HepG2 (cell line): ENCODE results near the gene DCDC2C. TPM values are rescaled to one million over a fixed set of nuclear protein-coding genes. Genes with fewer than 3 reads are reported as not detected.

ENCODE experiments used
- ATAC-seq: fragments of 200-7000 bp; cut with Tn5 transposase; 3 replicates; pipeline ENCODE4 v1.9.1; 2020; ENCODE audit warnings: mild to moderate bottlenecking, moderate library complexity
- BruUV-seq: library from RNA; stranded (reverse); fragments of 400-500 nt; replicated peaks from 2 replicates; lab custom pipeline; 2021; lab: Mats Ljungman, UMichigan
- CTCF ChIA-PET: fragments of 300-600 bp; formaldehyde crosslinking; extraction: SDS; loops from one replicate; lab custom pipeline; 2021; ENCODE audit warnings: low total read pairs, inconsistent platforms, low intra/inter-chr PET ratio; lab: Yijun Ruan, JAX
- POLR2A ChIA-PET: fragments of 350-600 bp; sonication (Branson Sonifier 250); formaldehyde crosslinking; loops from one replicate; lab custom pipeline; 2020; ENCODE audit warnings: antibody characterized with exemption, inconsistent platforms; lab: Yijun Ruan, JAX
- DNase-seq: peaks from one replicate; pipeline ENCODE4 v3.0.0-alpha.2; 2015; ENCODE audit warnings: low spot score
- FAIRE-seq: peaks from 3 replicates; lab custom pipeline; 2011; peaks lifted over from hg19 to GRCh38; lab: Jason Lieb, UNC
- H2AFZ ChIP-seq: one replicate; pipeline ENCODE4 v1.6.1; 2011; ENCODE audit warnings: low read length, inconsistent platforms
- H3K27ac ChIP-seq: fragments of 300-600 bp; 3 replicates; pipeline ENCODE4 v1.8.0; 2011; ENCODE audit warnings: mixed run types, mild to moderate bottlenecking, mixed read lengths, low read length, inconsistent platforms; ENCODE audit not compliant: insufficient read depth; ENCODE audit errors: extremely low read length
- H3K27me3 ChIP-seq, 2 experiments: fragments of 200-600 bp in 1 of 2; 2 replicates in 1 of 2; 3 replicates in 1 of 2; pipeline versions ENCODE4 v1.6.0 to v1.8.0; 2011; ENCODE audit warnings: low read length in 2 of 2, mild to moderate bottlenecking in 2 of 2, moderate library complexity in 2 of 2, inconsistent platforms in 1 of 2; ENCODE audit not compliant: insufficient read depth in 2 of 2, control insufficient read depth in 1 of 2
- H3K36me3 ChIP-seq, 2 experiments: fragments of 200-600 bp in 1 of 2; replicated peaks in 1 of 2; 2 replicates in 1 of 2; 3 replicates in 1 of 2; pipeline versions ENCODE4 v1.5.1 to v1.8.0; 2011; ENCODE audit warnings: low read length in 2 of 2, inconsistent platforms in 1 of 2; ENCODE audit not compliant: insufficient read depth in 2 of 2, control insufficient read depth in 1 of 2
- H3K4me1 ChIP-seq: 2 replicates; pipeline ENCODE4 v1.5.1; 2012; ENCODE audit warnings: low read length, inconsistent platforms; ENCODE audit not compliant: insufficient read depth
- H3K4me2 ChIP-seq: 2 replicates; pipeline ENCODE4 v1.6.0; 2011; ENCODE audit warnings: low read depth, low read length, inconsistent platforms
- H3K4me3 ChIP-seq, 3 experiments: fragments of 200-600 bp in 1 of 3; sonication (generic), shearing (Covaris generic) in 1 of 3; replicated peaks in 1 of 3; 2 replicates each; pipeline ENCODE4 v1.5.1; 2011 to 2016; ENCODE audit warnings: low read length in 3 of 3, inconsistent platforms in 2 of 3, low read depth in 2 of 3, mild to moderate bottlenecking in 2 of 3, control low read depth in 1 of 3, mixed read lengths in 1 of 3; ENCODE audit not compliant: insufficient read depth in 1 of 3
- H3K79me2 ChIP-seq: one replicate; pipeline ENCODE4 v1.6.1; 2011; ENCODE audit warnings: low read length, inconsistent platforms; ENCODE audit not compliant: insufficient read depth
- H3K9ac ChIP-seq: 2 replicates; pipeline ENCODE4 v1.6.0; 2011; ENCODE audit warnings: mild to moderate bottlenecking, low read depth, low read length, inconsistent platforms; ENCODE audit not compliant: insufficient read depth
- H3K9me3 ChIP-seq: 2 replicates; pipeline ENCODE4 v1.5.1; 2012; ENCODE audit warnings: mild to moderate bottlenecking, low read length
- H4K20me1 ChIP-seq: 2 replicates; pipeline ENCODE4 v1.6.0; 2011; ENCODE audit warnings: inconsistent platforms, mild to moderate bottlenecking, low read length, moderate library complexity; ENCODE audit not compliant: insufficient read depth
- ARID2 ChIP-seq: sonication (generic); formaldehyde crosslinking; IDR thresholded peaks from 2 replicates; pipeline ENCODE4 v1.8.1; 2022; ENCODE audit warnings: mild to moderate bottlenecking, missing genetic modification reagents, borderline replicate concordance
- KDM1A ChIP-seq: IDR thresholded peaks from 2 replicates; pipeline ENCODE4 v1.6.1; 2016; ENCODE audit warnings: missing compliant biosample characterization
- MBD4 ChIP-seq: IDR thresholded peaks from 2 replicates; pipeline ENCODE4 v1.6.1; 2012; ENCODE audit warnings: low read length, inconsistent platforms, borderline replicate concordance
- ZBTB26 ChIP-seq: IDR thresholded peaks from 2 replicates; pipeline ENCODE4 v1.6.1; 2016; ENCODE audit warnings: missing compliant biosample characterization, missing genetic modification reagents, borderline replicate concordance
- ZFP91 ChIP-seq: sonication (generic); formaldehyde crosslinking; IDR thresholded peaks from 2 replicates; pipeline ENCODE4 v1.9.0; 2022; ENCODE audit warnings: missing genetic modification reagents, mild to moderate bottlenecking, borderline replicate concordance
- ZNF101 ChIP-seq: sonication (generic); formaldehyde crosslinking; IDR thresholded peaks from 2 replicates; pipeline ENCODE4 v1.4.0; 2020; ENCODE audit warnings: mild to moderate bottlenecking, low read depth, missing genetic modification reagents, borderline replicate concordance
- ZNF597 ChIP-seq: sonication (generic); formaldehyde crosslinking; IDR thresholded peaks from 2 replicates; pipeline ENCODE4 v1.5.0; 2020; ENCODE audit warnings: missing genetic modification reagents
- ZNF720 ChIP-seq: sonication (generic); formaldehyde crosslinking; IDR thresholded peaks from 2 replicates; pipeline ENCODE4 v1.4.0; 2020; ENCODE audit warnings: missing genetic modification reagents
- WGBS: methylation state at CpG from one replicate; pipeline ENCODE4 v1.1.6; 2017; ENCODE audit warnings: low lambda C conversion rate; 5-methylcytosine and 5-hydroxymethylcytosine counted together
- in situ Hi-C: cut with HindIII; loops from 2 replicates; pipeline ENCODE4 v1.10.0; 2017; ENCODE audit warnings: low pct_unique_long_range_greater_than_20kb; ENCODE audit not compliant: extremely low pct_ligation_motif_present
- intact Hi-C: fragments of 100-400 bp; cut with micrococcal nuclease; formaldehyde crosslinking; loops from one replicate; pipeline ENCODE4 v1.10.0; 2022; ENCODE audit not compliant: unreplicated experiment
- polyA plus RNA-seq, 8 experiments: library from polyadenylated mRNA; depleted of rRNA in 3 of 8; stranded (reverse) in 7 of 8; unstranded in 1 of 8; fragments of >200 nt; fragmentation: Illumina TruSeq in 4 of 8; extraction: Trizol in 4 of 8; gene quantifications; 2 replicates each; pipeline versions ENCODE4 v1.2.1 to v1.2.3, GENCODE V29; 2011 to 2016; ENCODE audit warnings: low read depth in 4 of 8, missing spikeins in 1 of 8, mixed read lengths in 1 of 8; ENCODE audit not compliant: insufficient read depth in 1 of 8
- total RNA-seq, 5 experiments: library from RNA; depleted of rRNA; stranded (reverse); fragments of >200 nt; fragmentation: Illumina TruSeq; extraction: Trizol; gene quantifications; 2 replicates each; pipeline ENCODE4 v1.2.3, GENCODE V29; 2016; ENCODE audit warnings: low read depth in 1 of 5

DCDC2C gene
- total and polyA plus RNA-seq, 2 of the 13 experiments (the other 11 are each of a cell fraction or from before 2014, with no cell fraction given) = not detected

- TF ChIP-seq ZFP91 (CRISPR knock-in tag) = no peak
- TF ChIP-seq ZNF101 (CRISPR knock-in tag) = no peak
- TF ChIP-seq ZNF597 (CRISPR knock-in tag) = no peak
- TF ChIP-seq ZNF720 (CRISPR knock-in tag) = no peak
Observed at GRCh38 chr2:3778851-3779495, 75.6 kb downstream of the DCDC2C start (continued).

GRCh38 chr2:3779496-3780049 lies 76.2 kb downstream of the DCDC2C start:
- Histone ChIP-seq H4K20me1 (no peaks in the 10 kb centered on the region), H2AFZ (no peak overlapping the region), H3K9ac (no peak overlapping the region), H3K4me1 (no peaks in the 10 kb centered on the region), H3K27me3 (peaks cover 3 to 60% of the 10 kb centered on the region in 2 experiments), H3K4me2 (no peak overlapping the region), H3K27ac (no peak overlapping the region), H3K4me3 (no peak overlapping the region), H3K36me3 (no peaks in the 10 kb centered on the region), H3K9me3 (no peaks in the 10 kb centered on the region), H3K79me2 (no peaks in the 10 kb centered on the region)
- in situ Hi-C loops = no loop called here
- no peak for ATAC-seq
- POLR2A ChIA-PET = no interaction called here
- FAIRE-seq = no peak
- WGBS = 16% methylated on average over 10 of the region's 10 CpGs
- TF ChIP-seq MBD4 = no peak
- TF ChIP-seq ZBTB26 (CRISPR knock-in tag) = no peak
- TF ChIP-seq KDM1A = no peak
- TF ChIP-seq ARID2 = no peak
- no TSS peak for BruUV-seq
- no peak for DNase-seq
- CTCF ChIA-PET = no interaction called here
- intact Hi-C loops = no loop called here
